Prostate gland (tissue), 2 donors: ENCODE measurements around the gene RNF6.

Experiments
- CTCF ChIP-seq, 4 experiments: fragments of 200-600 bp in 2 of 4; fragments of 450-650 bp in 2 of 4; sonication (generic) in 2 of 4; IDR thresholded peaks; 1 replicate in 3 of 4; 2 replicates in 1 of 4; pipeline ENCODE4 v1.5.1; 2016 to 2019; ENCODE audit warnings: antibody characterized with exemption in 4 of 4, mild to moderate bottlenecking in 2 of 4, moderate library complexity in 2 of 4
- POLR2A ChIP-seq: fragments of 450-650 bp; IDR thresholded peaks from one replicate; pipeline ENCODE4 v1.6.1; 2016; ENCODE audit warnings: antibody characterized with exemption, mild to moderate bottlenecking

DNA sequence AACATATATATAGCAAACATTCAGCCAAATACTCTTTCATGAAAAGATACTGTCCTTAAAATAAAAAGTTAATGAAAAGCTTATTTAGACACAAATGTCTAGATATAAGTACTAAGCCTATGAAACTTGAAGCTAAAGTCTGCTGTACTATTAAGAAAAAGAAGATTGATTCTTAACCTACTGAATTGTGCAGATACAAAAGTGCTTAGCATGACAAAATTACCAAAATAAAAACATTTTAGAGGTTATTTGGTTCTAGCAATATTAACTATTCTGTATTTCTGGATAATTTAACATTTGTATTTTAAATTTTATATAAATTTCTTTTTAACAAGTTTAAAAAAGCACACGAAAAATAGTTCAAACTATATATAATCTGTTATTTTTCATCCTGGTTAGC lies 8.8 kb downstream of the RNF6 start:
- TF ChIP-seq CTCF (IDR thresholded peaks at IDR 0.05), result no peak
- TF ChIP-seq POLR2A, result no peak
